CD14-positive monocyte (primary cell): ENCODE measurements around the gene WNT7B. TPM values are rescaled to one million over a fixed set of nuclear protein-coding genes. Genes with fewer than 3 reads are reported as not detected.

Experiments used
- DNase-seq, 3 donors: peaks; one replicate each; pipeline ENCODE4 v3.0.0-alpha.2; 2011 to 2022
- H2AFZ ChIP-seq: 2 replicates; pipeline ENCODE4 v1.6.0; 2012; ENCODE audit warnings: mild to moderate bottlenecking, low read depth, low read length, inconsistent platforms; ENCODE audit not compliant: insufficient read depth, poor library complexity, severe bottlenecking
- H3K27ac ChIP-seq, 2 donors: 1 replicate in 1 of 2; 2 replicates in 1 of 2; pipeline ENCODE4 v1.5.1; 2012 to 2013; ENCODE audit warnings: low read length in 2 of 2, control low read depth in 1 of 2, inconsistent platforms in 1 of 2, low read depth in 1 of 2, mild to moderate bottlenecking in 1 of 2
- H3K27me3 ChIP-seq, 2 donors: one replicate each; pipeline versions ENCODE4 v1.6.0 to v1.6.1; 2011 to 2013; ENCODE audit warnings: low read length in 2 of 2; ENCODE audit not compliant: control insufficient read depth in 2 of 2, insufficient read depth in 2 of 2
- H3K36me3 ChIP-seq, 2 donors: replicated peaks in 1 of 2; 1 replicate in 1 of 2; 2 replicates in 1 of 2; pipeline versions ENCODE4 v1.5.1 to v1.6.1; 2012 to 2013; ENCODE audit warnings: low read length in 2 of 2, control low read depth in 1 of 2, inconsistent platforms in 1 of 2, mild to moderate bottlenecking in 1 of 2; ENCODE audit not compliant: insufficient read depth in 2 of 2, control insufficient read depth in 1 of 2
- H3K4me1 ChIP-seq, 2 donors: 1 replicate in 1 of 2; 2 replicates in 1 of 2; pipeline versions ENCODE4 v1.5.1 to v1.6.1; 2012 to 2013; ENCODE audit warnings: low read length in 2 of 2, control low read depth in 1 of 2, inconsistent platforms in 1 of 2, mild to moderate bottlenecking in 1 of 2, moderate library complexity in 1 of 2; ENCODE audit not compliant: insufficient read depth in 2 of 2, control insufficient read depth in 1 of 2
- H3K4me2 ChIP-seq: replicated peaks from 2 replicates; pipeline ENCODE3; 2012; ENCODE audit warnings: low read length, moderate library complexity, mild to moderate bottlenecking; ENCODE audit not compliant: poor library complexity, severe bottlenecking; ENCODE audit errors: extremely low read depth
- H3K4me3 ChIP-seq, 3 experiments: fragments of 200-600 bp in 1 of 3; sonication (generic) in 1 of 3; replicated peaks in 1 of 3; 1 replicate in 2 of 3; 2 replicates in 1 of 3; pipeline ENCODE4 v1.5.1; 2011 to 2013; ENCODE audit warnings: low read length in 3 of 3, mild to moderate bottlenecking in 3 of 3, control low read depth in 2 of 3, low read depth in 2 of 3, inconsistent platforms in 1 of 3, moderate library complexity in 1 of 3
- H3K79me2 ChIP-seq: 2 replicates; pipeline ENCODE4 v1.6.0; 2012; ENCODE audit warnings: mild to moderate bottlenecking, control low read depth, inconsistent platforms, low read length, moderate library complexity; ENCODE audit not compliant: insufficient read depth
- H3K9ac ChIP-seq: 2 replicates; pipeline ENCODE4 v1.6.0; 2017; ENCODE audit warnings: low read length, mild to moderate bottlenecking; ENCODE audit not compliant: insufficient read depth, poor library complexity, severe bottlenecking
- H3K9me3 ChIP-seq, 2 donors: replicated peaks in 1 of 2; 1 replicate in 1 of 2; 2 replicates in 1 of 2; pipeline versions ENCODE4 v1.5.1 to v1.6.1; 2012 to 2013; ENCODE audit warnings: low read length in 2 of 2, control low read depth in 1 of 2; ENCODE audit not compliant: control insufficient read depth in 1 of 2, insufficient read depth in 1 of 2
- H4K20me1 ChIP-seq: 2 replicates; pipeline ENCODE4 v1.6.0; 2012; ENCODE audit warnings: mild to moderate bottlenecking, low read length, control low read depth, moderate library complexity; ENCODE audit not compliant: insufficient read depth
- H3K27ac Mint-ChIP-seq, 7 donors: one replicate each; pipeline ENCODE4 v1.8.0; 2020; ENCODE audit warnings: mild to moderate bottlenecking in 7 of 7, mixed read lengths in 7 of 7, moderate library complexity in 6 of 7, inconsistent platforms in 2 of 7
- H3K27me3 Mint-ChIP-seq, 3 donors: one replicate each; pipeline ENCODE4 v1.8.0; 2021 to 2022; ENCODE audit warnings: low read depth in 3 of 3, mild to moderate bottlenecking in 3 of 3, mixed read lengths in 3 of 3, moderate library complexity in 3 of 3, inconsistent platforms in 1 of 3
- H3K36me3 Mint-ChIP-seq, 2 donors: one replicate each; pipeline ENCODE4 v1.8.0; 2020; ENCODE audit warnings: mixed read lengths in 2 of 2, inconsistent platforms in 1 of 2, mild to moderate bottlenecking in 1 of 2
- H3K4me1 Mint-ChIP-seq: one replicate; pipeline ENCODE4 v1.8.0; 2020; ENCODE audit warnings: mild to moderate bottlenecking, mixed read lengths
- H3K4me3 Mint-ChIP-seq, 2 donors: one replicate each; pipeline ENCODE4 v1.8.0; 2020; ENCODE audit warnings: mild to moderate bottlenecking in 2 of 2, mixed read lengths in 2 of 2, moderate library complexity in 1 of 2
- H3K9me3 Mint-ChIP-seq, 7 donors: one replicate each; pipeline ENCODE4 v1.8.0; 2020 to 2022; ENCODE audit warnings: mixed read lengths in 7 of 7, mild to moderate bottlenecking in 6 of 7, moderate library complexity in 6 of 7, inconsistent platforms in 2 of 7
- WGBS: methylation state at CpG from one replicate; pipeline ENCODE4 v1.1.5; 2013; ENCODE audit warnings: missing lambda C conversion rate; ENCODE audit not compliant: insufficient coverage; 5-methylcytosine and 5-hydroxymethylcytosine counted together
- intact Hi-C, 2 donors: fragments of 100-400 bp; cut with micrococcal nuclease; formaldehyde crosslinking; loops; one replicate each; pipeline versions ENCODE4 v1.15.0 to v1.15.1; 2023
- polyA plus RNA-seq, 3 donors: library from polyadenylated mRNA; depleted of rRNA in 1 of 3; unstranded in 2 of 3; stranded (reverse) in 1 of 3; fragments of 300-500 nt in 2 of 3; fragments of >200 nt in 1 of 3; fragmentation: Illumina TruSeq in 2 of 3; gene quantifications; 1 replicate in 2 of 3; 2 replicates in 1 of 3; pipeline ENCODE4 v1.2.3, GENCODE V29; 2012 to 2021
- TF ChIP-seq, protein P1 (sequence below): fragments of 200-600 bp; IDR thresholded peaks from one replicate; pipeline ENCODE4 v1.8.0; 2022; ENCODE audit warnings: antibody characterized with exemption, mild to moderate bottlenecking

Gene WNT7B
- polyA plus RNA-seq, 3 donors, result not detected

DNA sequence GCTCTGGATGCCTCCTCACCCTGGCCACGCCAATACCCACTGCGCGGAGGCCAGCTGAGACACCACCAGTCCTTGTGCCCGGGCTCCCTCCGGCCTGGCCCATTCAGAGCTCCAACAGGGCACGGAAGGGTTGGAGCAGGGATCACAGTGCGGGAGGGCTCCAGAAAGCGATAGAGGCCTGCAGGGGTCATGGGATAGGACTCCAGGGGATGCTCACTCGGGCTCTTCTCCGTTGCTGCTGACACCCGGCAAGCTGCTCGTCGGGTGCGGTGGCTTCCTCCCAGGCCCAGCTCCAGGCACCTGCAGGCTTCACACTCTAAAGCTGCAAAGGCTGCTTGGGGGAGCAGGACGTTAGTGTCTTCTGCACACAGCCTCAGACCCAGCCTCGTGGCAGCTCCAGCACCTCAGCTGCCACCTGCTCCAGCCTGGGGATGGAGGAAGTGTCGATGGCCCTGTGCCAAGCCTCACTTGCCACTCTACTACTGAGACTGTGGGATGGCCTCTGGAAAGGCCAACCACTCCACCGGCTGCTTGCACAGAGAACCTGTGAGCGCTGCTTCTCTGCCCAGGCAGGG, 10.6 kb downstream of the WNT7B start:
- DNase-seq, result no peak
- peaks cover 0 to 2% of the 10 kb centered on the region in 2 donors for H3K36me3 Mint-ChIP-seq
- no peaks in the 10 kb centered on the region for H3K79me2 ChIP-seq

DNA sequence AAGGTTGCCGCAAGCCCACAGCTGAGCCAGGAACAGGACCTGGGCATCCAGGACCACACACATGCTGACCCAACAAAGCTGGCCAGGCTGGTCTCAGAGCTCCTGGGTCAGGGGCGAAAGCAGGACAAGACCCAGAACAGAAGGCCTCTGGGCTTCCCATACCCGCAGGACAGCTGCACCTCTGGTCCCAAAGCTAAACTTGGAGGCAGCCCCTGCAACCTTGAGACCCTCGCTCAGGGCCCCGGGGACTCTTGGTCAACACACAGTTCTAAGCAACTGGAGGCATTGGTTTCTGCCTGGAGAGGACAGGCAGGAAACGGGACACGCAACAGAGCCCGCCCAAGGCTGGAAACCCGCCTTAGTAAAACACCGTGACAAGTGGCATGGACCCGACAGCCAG, 11.4 kb downstream of the WNT7B start:
- Mint-ChIP-seq H3K4me1 (no peaks in the 10 kb centered on the region), H3K4me3 (no peak overlapping the region), H3K27ac (no peak overlapping the region), H3K9me3 (peaks cover 0 to 6% (median 0%) of the 10 kb centered on the region in 7 donors), H3K27me3 (peaks cover 32 to 58% (median 37%) of the 10 kb centered on the region in 3 donors), H3K36me3 (peaks cover 0 to 2% of the 10 kb centered on the region in 2 donors)
- Histone ChIP-seq H2AFZ (no peak overlapping the region), H3K27ac (no peak overlapping the region), H3K9me3 (no peaks in the 10 kb centered on the region), H4K20me1 (no peaks in the 10 kb centered on the region), H3K36me3 (no peaks in the 10 kb centered on the region), H3K4me1 (no peaks in the 10 kb centered on the region), H3K4me2 (no peak overlapping the region), H3K9ac (no peak overlapping the region), H3K4me3 (no peak overlapping the region), H3K79me2 (no peaks in the 10 kb centered on the region), H3K27me3 (peaks cover 6 to 39% of the 10 kb centered on the region in 2 donors)
- no peak for DNase-seq
- intact Hi-C loops, result no loop called here
- TF ChIP-seq, protein P1, sequence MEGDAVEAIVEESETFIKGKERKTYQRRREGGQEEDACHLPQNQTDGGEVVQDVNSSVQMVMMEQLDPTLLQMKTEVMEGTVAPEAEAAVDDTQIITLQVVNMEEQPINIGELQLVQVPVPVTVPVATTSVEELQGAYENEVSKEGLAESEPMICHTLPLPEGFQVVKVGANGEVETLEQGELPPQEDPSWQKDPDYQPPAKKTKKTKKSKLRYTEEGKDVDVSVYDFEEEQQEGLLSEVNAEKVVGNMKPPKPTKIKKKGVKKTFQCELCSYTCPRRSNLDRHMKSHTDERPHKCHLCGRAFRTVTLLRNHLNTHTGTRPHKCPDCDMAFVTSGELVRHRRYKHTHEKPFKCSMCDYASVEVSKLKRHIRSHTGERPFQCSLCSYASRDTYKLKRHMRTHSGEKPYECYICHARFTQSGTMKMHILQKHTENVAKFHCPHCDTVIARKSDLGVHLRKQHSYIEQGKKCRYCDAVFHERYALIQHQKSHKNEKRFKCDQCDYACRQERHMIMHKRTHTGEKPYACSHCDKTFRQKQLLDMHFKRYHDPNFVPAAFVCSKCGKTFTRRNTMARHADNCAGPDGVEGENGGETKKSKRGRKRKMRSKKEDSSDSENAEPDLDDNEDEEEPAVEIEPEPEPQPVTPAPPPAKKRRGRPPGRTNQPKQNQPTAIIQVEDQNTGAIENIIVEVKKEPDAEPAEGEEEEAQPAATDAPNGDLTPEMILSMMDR, result no peak
- 93% methylated on average over 11 of the region's 11 CpGs for WGBS

More for the DNA sequence above, 10.6 kb downstream of the WNT7B start:
- peaks cover 0 to 2% of the 10 kb centered on the region in 2 donors for H3K9me3 ChIP-seq
- peaks cover 41 to 67% (median 45%) of the 10 kb centered on the region in 3 donors for H3K27me3 Mint-ChIP-seq
- 45% methylated on average over 18 of the region's 19 CpGs for WGBS
- H3K4me2 ChIP-seq, result no peak overlapping the region
- H3K4me1 Mint-ChIP-seq, result peaks cover 2% of the 10 kb centered on the region
- H3K9me3 Mint-ChIP-seq, result peaks cover 0 to 6% (median 0%) of the 10 kb centered on the region in 7 donors
- H3K36me3 ChIP-seq, result no peaks in the 10 kb centered on the region
- H3K4me3 Mint-ChIP-seq, result no peak overlapping the region
- TF ChIP-seq, protein P1, result no peak
- no peak overlapping the region for H2AFZ ChIP-seq
- H3K27me3 ChIP-seq, result peaks cover 12 to 47% of the 10 kb centered on the region in 2 donors
- no peak overlapping the region for H3K27ac ChIP-seq
- no peak overlapping the region for H3K4me3 ChIP-seq
- no peak overlapping the region for H3K9ac ChIP-seq
- peaks cover 0 to under 1% of the 10 kb centered on the region in 2 donors for H3K4me1 ChIP-seq
- no peaks in the 10 kb centered on the region for H4K20me1 ChIP-seq
- intact Hi-C loops, result no loop called here
- no peak overlapping the region for H3K27ac Mint-ChIP-seq
